Upper lobe of right lung (tissue), 1 donor: ENCODE data around the gene BICC1. TPM values are rescaled to one million over a fixed set of nuclear protein-coding genes. Genes with fewer than 3 reads are reported as not detected.

Experiments used
- ATAC-seq: fragments of 200-7000 bp; cut with Tn5 transposase; one replicate; pipeline ENCODE4 v1.9.1; 2020; ENCODE audit warnings: mild to moderate bottlenecking, moderate library complexity
- DNase-seq: peaks from one replicate; pipeline ENCODE4 v3.0.0-alpha.2; 2020
- H3K27ac ChIP-seq: fragments of 200-600 bp; one replicate; pipeline ENCODE4 v1.8.0; 2022
- H3K27me3 ChIP-seq: fragments of 200-600 bp; one replicate; pipeline ENCODE4 v1.8.0; 2022; ENCODE audit warnings: mild to moderate bottlenecking
- H3K36me3 ChIP-seq: fragments of 200-600 bp; one replicate; pipeline ENCODE4 v1.8.0; 2022
- H3K4me1 ChIP-seq: fragments of 200-600 bp; one replicate; pipeline ENCODE4 v1.8.0; 2022
- H3K4me3 ChIP-seq: fragments of 200-600 bp; one replicate; pipeline ENCODE4 v1.8.0; 2022; ENCODE audit warnings: mild to moderate bottlenecking
- H3K9me3 ChIP-seq: fragments of 200-600 bp; one replicate; pipeline ENCODE4 v1.8.0; 2022
- CTCF ChIP-seq: fragments of 200-600 bp; IDR thresholded peaks from one replicate; pipeline ENCODE4 v1.8.0; 2022; ENCODE audit warnings: antibody characterized with exemption
- intact Hi-C: fragments of 100-400 bp; cut with DNase I; formaldehyde crosslinking; loops from one replicate; pipeline ENCODE4 v1.11.0; 2022
- total RNA-seq: library from RNA; stranded (reverse); fragmentation: NEBNext Ultra II Directional; extraction: Animal tissue kit (Norgen Biotek cat#: 25700); gene quantifications from one replicate; pipeline ENCODE4 v1.2.1, GENCODE V29; 2021
- donor health status: DM: no; HTN: yes; CAD: no; lungs with severe emphysema.

The BICC1 gene
- total RNA-seq, 1 donor from 2014 or later, result 9.2 TPM

- ATAC-seq (no peak), DNase-seq (no peak)
- H3K36me3 ChIP-seq, result no peaks in the 10 kb centered on the region
- TF ChIP-seq CTCF, result no peak
- intact Hi-C loops, result no loop called here
- no peaks in the 10 kb centered on the region for H3K27me3 ChIP-seq
- H3K27ac ChIP-seq, result no peak overlapping the region
- no peaks in the 10 kb centered on the region for H3K4me1 ChIP-seq
- no peaks in the 10 kb centered on the region for H3K9me3 ChIP-seq
- no peak overlapping the region for H3K4me3 ChIP-seq
These were observed 188.9 kb downstream of the BICC1 start for GRCh38 chr10:58701405-58702135.

GRCh38 chr10:58704226-58704625, 191.6 kb downstream of the BICC1 start:
- H3K27ac ChIP-seq, result no peak overlapping the region
- intact Hi-C loops, result no loop called here
- ATAC-seq (no peak), DNase-seq (no peak)
- no peaks in the 10 kb centered on the region for H3K27me3 ChIP-seq
- H3K36me3 ChIP-seq, result no peaks in the 10 kb centered on the region
- no peak for TF ChIP-seq CTCF
- H3K9me3 ChIP-seq, result no peaks in the 10 kb centered on the region
- no peaks in the 10 kb centered on the region for H3K4me1 ChIP-seq
- no peak overlapping the region for H3K4me3 ChIP-seq

- H3K36me3 ChIP-seq, result no peaks in the 10 kb centered on the region
- no peaks in the 10 kb centered on the region for H3K4me1 ChIP-seq
- no peaks in the 10 kb centered on the region for H3K27me3 ChIP-seq
- H3K27ac ChIP-seq, result no peak overlapping the region
- ATAC-seq, result no peak
- no peak for DNase-seq
- no peak for TF ChIP-seq CTCF
- H3K9me3 ChIP-seq, result no peaks in the 10 kb centered on the region
- H3K4me3 ChIP-seq, result no peak overlapping the region
- intact Hi-C loops, result no loop called here
These were observed 192.0 kb downstream of the BICC1 start for GRCh38 chr10:58704671-58705141.

- no peaks in the 10 kb centered on the region for H3K27me3 ChIP-seq
These were observed 194.2 kb downstream of the BICC1 start for GRCh38 chr10:58706836-58707235.

GRCh38 chr10:58712141-58712540, 199.5 kb downstream of the BICC1 start:
- ATAC-seq (no peak), DNase-seq (no peak)
- H3K9me3 ChIP-seq, result no peaks in the 10 kb centered on the region
- H3K27me3 ChIP-seq, result no peaks in the 10 kb centered on the region
- no peaks in the 10 kb centered on the region for H3K36me3 ChIP-seq
- intact Hi-C loops, result no loop called here
- no peak overlapping the region for H3K4me3 ChIP-seq
- no peak for TF ChIP-seq CTCF
- no peaks in the 10 kb centered on the region for H3K4me1 ChIP-seq
- H3K27ac ChIP-seq, result no peak overlapping the region

More at GRCh38 chr10:58706836-58707235, 194.2 kb downstream of the BICC1 start:
- TF ChIP-seq CTCF, result no peak
- no peaks in the 10 kb centered on the region for H3K4me1 ChIP-seq
- ATAC-seq (no peak), DNase-seq (no peak)
- intact Hi-C loops, result no loop called here
- no peak overlapping the region for H3K27ac ChIP-seq
- no peaks in the 10 kb centered on the region for H3K9me3 ChIP-seq
- no peak overlapping the region for H3K4me3 ChIP-seq
- no peaks in the 10 kb centered on the region for H3K36me3 ChIP-seq
